Large intestine (tissue), 3 donors: ENCODE measurements around the gene DNAAF9. TPM values are rescaled to one million over a fixed set of nuclear protein-coding genes. Genes with fewer than 3 reads are reported as not detected.
"Not testable (repeated sequence)": the region's sequence is repeated elsewhere in the genome, so short reads cannot be mapped to it uniquely, and the experiment has no call there.

Source experiments
- DNase-seq, 2 donors: peaks; one replicate each; pipeline versions ENCODE4 v3.0.0 to v3.0.0-alpha.2; 2013
- H3K27ac ChIP-seq: one replicate; pipeline ENCODE4 v1.5.1; 2013; ENCODE audit warnings: low read length
- H3K27me3 ChIP-seq: 2 replicates; pipeline ENCODE4 v1.6.1; 2013; ENCODE audit warnings: low read length; ENCODE audit not compliant: control insufficient read depth, insufficient read depth
- H3K36me3 ChIP-seq: 2 replicates; pipeline ENCODE4 v1.6.1; 2013; ENCODE audit warnings: low read length; ENCODE audit not compliant: control insufficient read depth, insufficient read depth
- H3K4me1 ChIP-seq: one replicate; pipeline ENCODE4 v1.6.1; 2013; ENCODE audit warnings: low read length; ENCODE audit not compliant: control insufficient read depth, insufficient read depth
- H3K4me3 ChIP-seq: one replicate; pipeline ENCODE4 v1.5.1; 2013; ENCODE audit warnings: low read length
- H3K9me3 ChIP-seq: one replicate; pipeline ENCODE4 v1.6.1; 2013; ENCODE audit warnings: mild to moderate bottlenecking, low read depth, low read length, moderate library complexity; ENCODE audit not compliant: control insufficient read depth
- WGBS: methylation state at CpG from one replicate; pipeline ENCODE4 v1.1.5; 2013; ENCODE audit warnings: low lambda C conversion rate; ENCODE audit not compliant: insufficient coverage; 5-methylcytosine and 5-hydroxymethylcytosine counted together
- polyA plus RNA-seq: library from polyadenylated mRNA; unstranded; fragments of 120-200 nt; gene quantifications from one replicate; pipeline ENCODE4 v1.2.1, GENCODE V29; 2013

Gene DNAAF9
- polyA plus RNA-seq, 1 donor = 12.9 TPM

GRCh38 chr20:3433744-3434143, 26.3 kb upstream of the DNAAF9 start:
- WGBS = no CpG with 5 or more reads among the region's 3 CpGs
- Histone ChIP-seq H3K4me3 (no peak overlapping the region), H3K27me3 (no peaks in the 10 kb centered on the region)

GRCh38 chr20:3432844-3433243, 25.4 kb upstream of the DNAAF9 start:
- Histone ChIP-seq H3K4me1 (peaks cover 6% of the 10 kb centered on the region), H3K36me3 (no peaks in the 10 kb centered on the region), H3K4me3 (no peak overlapping the region), H3K27me3 (no peaks in the 10 kb centered on the region), H3K27ac (no peak overlapping the region), H3K9me3 (peaks cover 4% of the 10 kb centered on the region)
- WGBS = 79% methylated on average over 2 of the region's 3 CpGs
- DNase-seq = no peak

More at GRCh38 chr20:3433744-3434143, 26.3 kb upstream of the DNAAF9 start:
- Histone ChIP-seq H3K9me3 (peaks cover 10% of the 10 kb centered on the region), H3K36me3 (no peaks in the 10 kb centered on the region), H3K27ac (no peak overlapping the region), H3K4me1 (peaks cover 6% of the 10 kb centered on the region)
- DNase-seq = peak; percentile 37 to 70

- H3K27me3 ChIP-seq = no peaks in the 10 kb centered on the region
- no CpG with 5 or more reads among the region's 4 CpGs for WGBS
- no peak overlapping the region for H3K27ac ChIP-seq
- no peaks in the 10 kb centered on the region for H3K36me3 ChIP-seq
- no peaks in the 10 kb centered on the region for H3K4me1 ChIP-seq
- no peaks in the 10 kb centered on the region for H3K9me3 ChIP-seq
- DNase-seq = no peak
- H3K4me3 ChIP-seq = no peak overlapping the region
Observed at GRCh38 chr20:3431109-3431508, 23.6 kb upstream of the DNAAF9 start.

GRCh38 chr20:3430376-3431069, 23.1 kb upstream of the DNAAF9 start:
- Histone ChIP-seq H3K27ac (no peak overlapping the region), H3K4me1 (no peaks in the 10 kb centered on the region), H3K9me3 (no peaks in the 10 kb centered on the region), H3K36me3 (no peaks in the 10 kb centered on the region), H3K27me3 (no peaks in the 10 kb centered on the region), H3K4me3 (no peak overlapping the region)
- WGBS = 100% methylated on average over 1 of the region's 14 CpGs
- no peak for DNase-seq

- H3K4me1 ChIP-seq, H3K9me3 ChIP-seq, H3K4me3 ChIP-seq, DNase-seq, H3K27me3 ChIP-seq, H3K27ac ChIP-seq, H3K36me3 ChIP-seq: not testable (repeated sequence)
- WGBS = 100% methylated on average over 1 of the region's 4 CpGs
Observed at GRCh38 chr20:3426766-3427165, 19.3 kb upstream of the DNAAF9 start.

GRCh38 chr20:3423126-3423525, 15.7 kb upstream of the DNAAF9 start:
- DNase-seq = no peak
- Histone ChIP-seq H3K27ac (no peak overlapping the region), H3K4me1 (no peaks in the 10 kb centered on the region), H3K27me3 (no peaks in the 10 kb centered on the region), H3K9me3 (no peaks in the 10 kb centered on the region), H3K4me3 (no peak overlapping the region), H3K36me3 (no peaks in the 10 kb centered on the region)
- no CpG with 5 or more reads among the region's 5 CpGs for WGBS

- Histone ChIP-seq H3K9me3 (no peaks in the 10 kb centered on the region), H3K4me3 (no peak overlapping the region), H3K27me3 (no peaks in the 10 kb centered on the region), H3K27ac (no peak overlapping the region), H3K36me3 (no peaks in the 10 kb centered on the region), H3K4me1 (no peaks in the 10 kb centered on the region)
- 83% methylated on average over 2 of the region's 6 CpGs for WGBS
- DNase-seq = no peak
Observed at GRCh38 chr20:3421985-3422384, 14.5 kb upstream of the DNAAF9 start.

GRCh38 chr20:3420211-3420707, 12.8 kb upstream of the DNAAF9 start:
- no peak for DNase-seq
- Histone ChIP-seq H3K27me3 (no peaks in the 10 kb centered on the region), H3K36me3 (no peaks in the 10 kb centered on the region), H3K4me3 (no peak overlapping the region), H3K9me3 (peaks cover 9% of the 10 kb centered on the region), H3K27ac (no peak overlapping the region), H3K4me1 (no peaks in the 10 kb centered on the region)
- WGBS = no CpG with 5 or more reads among the region's 3 CpGs

GRCh38 chr20:3418161-3418560, 10.7 kb upstream of the DNAAF9 start:
- H3K4me3 ChIP-seq, H3K27me3 ChIP-seq, H3K36me3 ChIP-seq, DNase-seq, H3K27ac ChIP-seq, H3K4me1 ChIP-seq: not testable (repeated sequence)
- WGBS = no CpG with 5 or more reads among the region's 1 CpG
- H3K9me3 ChIP-seq = peaks cover 11% of the 10 kb centered on the region

GRCh38 chr20:3414122-3414521, 6.7 kb upstream of the DNAAF9 start:
- Histone ChIP-seq H3K4me1 (no peaks in the 10 kb centered on the region), H3K9me3 (peaks cover 11% of the 10 kb centered on the region), H3K27ac (no peak overlapping the region), H3K36me3 (no peaks in the 10 kb centered on the region), H3K27me3 (no peaks in the 10 kb centered on the region), H3K4me3 (no peak overlapping the region)
- no CpG with 5 or more reads among the region's 2 CpGs for WGBS
- no peak for DNase-seq

GRCh38 chr20:3413393-3413889, 6.0 kb upstream of the DNAAF9 start:
- 73% methylated on average over 3 of the region's 4 CpGs for WGBS
- Histone ChIP-seq H3K9me3 (peaks cover 11% of the 10 kb centered on the region), H3K27ac (no peak overlapping the region), H3K36me3 (no peaks in the 10 kb centered on the region), H3K4me1 (no peaks in the 10 kb centered on the region), H3K4me3 (no peak overlapping the region), H3K27me3 (no peaks in the 10 kb centered on the region)
- DNase-seq = no peak
